Activated T-cell treated with anti-CD3 and anti-CD28 coated beads, Interleukin-2, amount 50 U/mL, for 24 hours (primary cell): Measurements from ENCODE around the gene NDST1.
A peak's percentile ranks its signal among the peaks of the same experiment; 100 is the strongest.

Experiments used
- DNase-seq: peaks from one replicate; pipeline ENCODE4 v3.0.0-alpha.2; 2020
- H3K27ac Mint-ChIP-seq: 2 replicates; pipeline ENCODE4 v1.8.0; 2020; ENCODE audit warnings: mild to moderate bottlenecking, mixed read lengths
- H3K27me3 Mint-ChIP-seq: 2 replicates; pipeline ENCODE4 v1.8.0; 2020; ENCODE audit warnings: mixed read lengths
- H3K36me3 Mint-ChIP-seq: 2 replicates; pipeline ENCODE4 v1.8.0; 2020; ENCODE audit warnings: low read depth, mixed read lengths
- H3K4me1 Mint-ChIP-seq: 2 replicates; pipeline ENCODE4 v1.8.0; 2020; ENCODE audit warnings: low read depth, mixed read lengths
- H3K4me3 Mint-ChIP-seq: 2 replicates; pipeline ENCODE4 v1.8.0; 2020; ENCODE audit warnings: mild to moderate bottlenecking, moderate library complexity, mixed read lengths
- H3K9me3 Mint-ChIP-seq: 2 replicates; pipeline ENCODE4 v1.8.0; 2020; ENCODE audit warnings: mixed read lengths

NDST1 gene

GRCh38 chr5:150567031-150567717 lies 59.2 kb downstream of the NDST1 start:
- H3K4me1 Mint-ChIP-seq = no peaks in the 10 kb centered on the region
- H3K36me3 Mint-ChIP-seq = no peaks in the 10 kb centered on the region
- no peak overlapping the region for H3K4me3 Mint-ChIP-seq
- no peaks in the 10 kb centered on the region for H3K27me3 Mint-ChIP-seq
- DNase-seq = no peak
- no peak overlapping the region for H3K27ac Mint-ChIP-seq
- H3K9me3 Mint-ChIP-seq = no peaks in the 10 kb centered on the region

GRCh38 chr5:150568663-150569062 lies 60.7 kb downstream of the NDST1 start:
- H3K27me3 Mint-ChIP-seq = no peaks in the 10 kb centered on the region
- H3K4me1 Mint-ChIP-seq = no peaks in the 10 kb centered on the region
- H3K4me3 Mint-ChIP-seq = no peak overlapping the region
- H3K9me3 Mint-ChIP-seq = no peaks in the 10 kb centered on the region
- no peak overlapping the region for H3K27ac Mint-ChIP-seq
- H3K36me3 Mint-ChIP-seq = no peaks in the 10 kb centered on the region
- DNase-seq = peak; percentile 18

GRCh38 chr5:150570333-150570732 lies 62.4 kb downstream of the NDST1 start:
- Mint-ChIP-seq H3K36me3 (no peaks in the 10 kb centered on the region), H3K9me3 (no peaks in the 10 kb centered on the region), H3K27ac (no peak overlapping the region), H3K4me3 (no peak overlapping the region), H3K27me3 (no peaks in the 10 kb centered on the region), H3K4me1 (no peaks in the 10 kb centered on the region)
- DNase-seq = peak; percentile 17

- Mint-ChIP-seq H3K4me1 (no peaks in the 10 kb centered on the region), H3K36me3 (no peaks in the 10 kb centered on the region), H3K4me3 (no peak overlapping the region), H3K9me3 (no peaks in the 10 kb centered on the region), H3K27ac (no peak overlapping the region), H3K27me3 (no peaks in the 10 kb centered on the region)
- no peak for DNase-seq
Measured at GRCh38 chr5:150571836-150572235, 63.9 kb downstream of the NDST1 start.

GRCh38 chr5:150573216-150573615 lies 65.3 kb downstream of the NDST1 start:
- peak; percentile 0 for DNase-seq
- no peaks in the 10 kb centered on the region for H3K9me3 Mint-ChIP-seq
- no peaks in the 10 kb centered on the region for H3K4me1 Mint-ChIP-seq
- H3K4me3 Mint-ChIP-seq = no peak overlapping the region
- H3K27me3 Mint-ChIP-seq = no peaks in the 10 kb centered on the region
- H3K36me3 Mint-ChIP-seq = no peaks in the 10 kb centered on the region
- no peak overlapping the region for H3K27ac Mint-ChIP-seq

GRCh38 chr5:150573867-150574817 lies 66.2 kb downstream of the NDST1 start:
- Mint-ChIP-seq H3K4me3 (no peak overlapping the region), H3K27ac (no peak overlapping the region), H3K4me1 (no peaks in the 10 kb centered on the region), H3K9me3 (no peaks in the 10 kb centered on the region), H3K27me3 (no peaks in the 10 kb centered on the region), H3K36me3 (no peaks in the 10 kb centered on the region)
- no peak for DNase-seq

GRCh38 chr5:150574818-150575547 lies 67.1 kb downstream of the NDST1 start:
- H3K36me3 Mint-ChIP-seq = no peaks in the 10 kb centered on the region
- no peak for DNase-seq
- H3K4me3 Mint-ChIP-seq = no peak overlapping the region
- H3K9me3 Mint-ChIP-seq = no peaks in the 10 kb centered on the region
- no peak overlapping the region for H3K27ac Mint-ChIP-seq
- H3K4me1 Mint-ChIP-seq = no peaks in the 10 kb centered on the region
- H3K27me3 Mint-ChIP-seq = no peaks in the 10 kb centered on the region

GRCh38 chr5:150575745-150576448 lies 68.0 kb downstream of the NDST1 start:
- H3K4me1 Mint-ChIP-seq = no peaks in the 10 kb centered on the region
- H3K4me3 Mint-ChIP-seq = no peak overlapping the region
- no peaks in the 10 kb centered on the region for H3K36me3 Mint-ChIP-seq
- no peaks in the 10 kb centered on the region for H3K27me3 Mint-ChIP-seq
- no peaks in the 10 kb centered on the region for H3K9me3 Mint-ChIP-seq
- DNase-seq = peak; percentile 7
- H3K27ac Mint-ChIP-seq = no peak overlapping the region

GRCh38 chr5:150576449-150576949 lies 68.6 kb downstream of the NDST1 start:
- no peak for DNase-seq
- Mint-ChIP-seq H3K4me1 (no peaks in the 10 kb centered on the region), H3K27me3 (no peaks in the 10 kb centered on the region), H3K9me3 (no peaks in the 10 kb centered on the region), H3K36me3 (no peaks in the 10 kb centered on the region), H3K4me3 (no peak overlapping the region), H3K27ac (no peak overlapping the region)

GRCh38 chr5:150577378-150578139 lies 69.6 kb downstream of the NDST1 start:
- DNase-seq = no peak
- Mint-ChIP-seq H3K4me1 (no peaks in the 10 kb centered on the region), H3K27ac (no peak overlapping the region), H3K4me3 (no peak overlapping the region), H3K9me3 (no peaks in the 10 kb centered on the region), H3K36me3 (no peaks in the 10 kb centered on the region), H3K27me3 (peaks cover 6% of the 10 kb centered on the region)

GRCh38 chr5:150578781-150579461 lies 71.0 kb downstream of the NDST1 start:
- Mint-ChIP-seq H3K27ac (no peak overlapping the region), H3K4me1 (no peaks in the 10 kb centered on the region), H3K4me3 (no peak overlapping the region), H3K9me3 (no peaks in the 10 kb centered on the region), H3K36me3 (no peaks in the 10 kb centered on the region), H3K27me3 (peaks cover 6% of the 10 kb centered on the region)
- DNase-seq = no peak

- Mint-ChIP-seq H3K27ac (no peak overlapping the region), H3K36me3 (no peaks in the 10 kb centered on the region), H3K9me3 (no peaks in the 10 kb centered on the region), H3K27me3 (peaks cover 6% of the 10 kb centered on the region), H3K4me3 (no peak overlapping the region), H3K4me1 (no peaks in the 10 kb centered on the region)
- DNase-seq = no peak
Measured at GRCh38 chr5:150579462-150580400, 71.8 kb downstream of the NDST1 start.
